HG03342 (cell line): ENCODE data around the gene ALX3.
"Not testable (repeated sequence)": the region's sequence is repeated elsewhere in the genome, so short reads cannot be mapped to it uniquely, and the experiment has no call there.

ENCODE experiments used
- ATAC-seq: cut with Tn5 transposase; IDR thresholded peaks from one replicate; pipeline ENCODE4 v1.9.1; 2021; ENCODE audit warnings: mild to moderate bottlenecking, moderate library complexity; ENCODE audit not compliant: unreplicated experiment

Gene ALX3

DNA sequence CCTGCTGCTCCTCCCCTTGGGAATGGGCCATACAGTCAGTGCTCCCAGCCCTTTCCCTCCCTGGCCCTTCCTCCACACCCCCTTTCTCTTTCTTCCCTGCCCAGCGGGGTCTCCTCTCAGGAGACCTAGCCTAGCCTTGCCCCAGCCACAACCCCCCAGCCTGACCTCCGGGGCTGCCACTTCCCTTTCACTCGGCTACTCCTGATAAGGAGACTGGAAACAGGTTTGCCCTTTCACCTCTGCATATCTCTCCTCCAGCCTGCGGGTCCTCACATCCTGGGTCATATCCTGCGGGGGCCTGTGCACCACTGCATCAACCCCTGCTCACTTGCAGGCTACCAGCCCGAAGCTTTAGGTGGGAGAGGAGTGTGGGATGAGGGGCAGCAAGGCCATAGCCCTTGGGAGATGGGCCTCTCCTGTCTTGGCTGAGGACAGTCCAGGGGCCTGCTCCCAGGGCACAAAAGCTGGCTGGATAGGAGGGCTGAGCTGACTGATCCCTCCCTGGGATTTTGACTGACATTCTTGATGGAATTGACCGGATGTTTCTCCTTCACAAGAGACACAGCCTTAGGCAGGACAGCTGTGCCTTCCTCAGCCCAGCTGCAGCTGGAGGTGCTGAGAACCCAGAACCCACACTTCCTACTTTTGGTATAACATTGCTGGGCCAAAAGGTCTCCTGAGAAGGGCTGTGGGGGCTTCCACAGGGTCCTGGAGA is 19.2 kb upstream of the ALX3 start:
- no peak for ATAC-seq

GRCh38 chr1:110088739-110089316 is 18.4 kb upstream of the ALX3 start:
- ATAC-seq, result no peak

GRCh38 chr1:110087812-110088738 is 17.6 kb upstream of the ALX3 start:
- peak; percentile 60 for ATAC-seq

DNA sequence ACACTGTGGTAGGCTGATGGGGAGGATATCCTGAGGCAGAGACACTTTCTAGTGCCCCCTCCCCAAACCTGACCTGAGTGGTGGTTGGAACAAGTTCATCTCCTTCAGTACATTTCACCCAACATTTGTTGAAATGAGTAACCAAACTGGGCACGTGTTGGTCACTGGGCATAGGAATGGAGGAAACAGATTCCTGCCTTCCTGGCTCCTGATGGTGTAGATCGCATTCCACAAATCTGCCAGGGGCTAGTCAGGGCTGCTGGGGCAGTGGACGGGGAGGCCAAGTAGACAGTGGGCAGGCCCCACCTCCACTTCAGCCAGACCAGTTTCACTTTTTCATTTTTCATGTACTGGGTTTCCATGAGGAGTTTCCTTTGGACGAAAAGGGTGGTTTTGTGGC is 16.5 kb upstream of the ALX3 start:
- no peak for ATAC-seq

- no peak for ATAC-seq
Observed at GRCh38 chr1:110085671-110086070, 15.2 kb upstream of the ALX3 start.

- no peak for ATAC-seq
Observed at GRCh38 chr1:110084227-110085078, 14.0 kb upstream of the ALX3 start.

DNA sequence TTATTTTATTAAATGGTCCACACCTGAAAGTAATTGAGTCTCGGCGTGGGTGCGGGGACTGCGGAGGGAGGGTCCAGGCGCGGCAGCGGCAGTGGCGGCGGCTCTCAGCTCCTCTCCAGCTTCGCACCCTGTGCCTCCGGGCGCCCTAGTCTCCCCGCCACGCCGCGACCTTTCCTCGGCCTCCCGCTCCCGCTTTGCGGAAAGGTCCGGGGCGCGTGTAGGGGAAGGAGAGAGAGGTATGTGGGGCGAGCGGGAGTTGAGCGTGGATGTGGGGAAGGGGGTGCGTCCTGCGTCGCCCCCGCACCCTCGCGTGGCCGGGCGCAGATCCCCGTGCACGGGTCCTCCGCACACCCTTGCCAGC is 13.4 kb upstream of the ALX3 start:
- ATAC-seq, result no peak

DNA sequence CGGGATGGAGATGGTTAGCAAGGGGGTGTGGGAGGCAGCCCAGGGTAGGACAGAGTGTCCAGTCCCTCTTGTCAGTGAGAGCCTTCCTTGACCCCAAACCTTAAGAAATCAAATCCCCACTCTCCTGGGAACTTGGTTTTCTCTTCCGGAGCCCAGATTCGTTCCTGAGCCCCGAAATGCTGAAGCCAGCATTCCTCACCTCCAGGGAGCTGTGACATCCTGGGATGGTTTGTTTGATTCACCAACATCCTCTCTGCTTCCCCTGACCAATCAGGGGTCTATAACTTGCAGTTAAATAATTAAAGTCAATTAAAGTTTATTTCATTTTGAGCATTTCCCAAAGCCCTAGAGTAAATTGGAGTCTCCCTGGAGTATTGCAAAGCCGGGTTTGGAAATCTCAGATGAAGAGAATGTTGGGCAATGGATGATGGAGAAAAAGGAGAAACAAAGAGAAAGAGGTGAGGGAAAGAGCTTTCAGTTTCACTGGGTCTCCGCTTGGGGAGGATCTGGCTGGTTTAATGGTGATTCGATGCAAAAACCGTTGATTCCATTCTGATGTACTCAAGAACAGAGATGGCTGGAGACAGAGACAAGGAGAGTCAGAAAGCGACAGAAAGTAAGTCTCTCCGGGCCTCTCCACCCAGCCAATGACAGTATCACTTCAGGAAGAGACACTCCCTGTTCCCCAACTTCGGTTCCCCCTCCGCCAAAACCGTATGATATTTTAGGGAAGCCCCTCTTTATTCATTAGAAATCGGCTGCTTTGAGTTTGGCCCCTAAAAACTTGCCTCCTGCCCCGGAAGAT is 12.8 kb upstream of the ALX3 start:
- ATAC-seq, result no peak

- ATAC-seq, result no peak
Observed at GRCh38 chr1:110082477-110082876, 12.0 kb upstream of the ALX3 start.

DNA sequence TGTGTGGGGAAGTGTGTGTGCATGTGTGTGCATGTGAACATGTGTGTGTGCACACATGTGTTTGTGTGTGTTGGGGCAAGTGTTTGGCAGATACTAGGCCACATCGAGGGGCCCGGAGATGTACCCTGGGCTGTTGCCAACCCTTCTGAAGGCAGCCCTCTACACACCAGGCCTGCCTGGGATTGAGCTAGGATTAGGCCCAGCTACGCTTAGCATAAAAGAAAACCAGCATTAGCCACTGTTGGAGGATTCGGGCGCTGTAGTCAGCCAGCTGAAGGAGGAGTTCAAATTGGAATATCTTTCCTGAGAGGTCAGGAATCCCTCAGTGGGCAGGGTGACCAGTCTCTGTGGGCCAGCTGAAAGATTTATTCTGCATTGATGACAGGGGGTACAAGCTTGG is 10.6 kb upstream of the ALX3 start:
- no peak for ATAC-seq

GRCh38 chr1:110079995-110080394 is 9.5 kb upstream of the ALX3 start:
- not testable (repeated sequence) for ATAC-seq

- ATAC-seq, result no peak
Observed at GRCh38 chr1:110076789-110077500, 6.5 kb upstream of the ALX3 start.

GRCh38 chr1:110074166-110074565 is 3.7 kb upstream of the ALX3 start:
- ATAC-seq, result no peak

GRCh38 chr1:110070282-110070669 is 196 bp downstream of the ALX3 start:
- ATAC-seq, result no peak

DNA sequence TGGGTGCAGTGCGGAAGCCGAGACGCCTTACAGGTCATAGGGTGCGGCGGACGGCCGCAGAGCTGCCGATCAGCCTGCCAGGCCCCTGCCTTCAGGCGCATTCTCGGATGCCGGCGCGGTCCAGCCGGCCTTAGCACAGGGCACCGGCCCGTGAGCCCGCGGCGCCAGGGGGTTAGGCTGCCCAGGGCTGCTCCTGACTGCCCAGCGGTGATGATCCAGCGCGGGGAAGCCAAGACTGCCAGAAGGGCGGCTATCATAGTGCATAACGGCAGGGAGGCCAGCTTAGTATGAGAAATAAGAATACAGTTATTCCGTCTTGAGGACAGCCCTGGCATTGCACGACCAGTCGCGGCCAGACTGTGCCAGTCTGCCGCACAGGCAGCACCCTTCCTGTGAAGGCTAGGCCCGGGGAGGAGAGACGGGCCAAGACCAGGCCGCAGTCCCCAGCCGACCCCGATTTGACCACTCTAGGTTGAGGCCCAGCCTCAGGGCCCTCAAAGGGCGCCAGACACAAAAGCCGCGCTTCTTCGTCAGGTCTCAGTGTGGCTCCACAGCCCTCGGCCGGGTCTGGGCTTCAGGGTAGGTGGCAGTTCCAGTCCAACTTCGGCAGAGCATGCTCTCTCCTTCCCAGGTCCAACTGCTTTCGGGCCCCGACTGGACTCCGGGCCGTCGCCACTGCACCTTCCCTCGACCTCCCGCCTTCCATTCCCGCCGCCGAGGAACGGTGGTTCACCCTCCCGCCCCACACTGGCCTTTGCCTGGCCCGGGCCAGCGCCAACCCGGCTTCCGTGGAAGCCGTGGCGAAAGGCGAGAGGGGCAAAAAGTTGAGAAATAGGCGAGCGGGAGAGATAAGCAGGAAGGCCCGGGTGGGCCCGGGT is 829 bp downstream of the ALX3 start:
- ATAC-seq, result no peak

- no peak for ATAC-seq
Observed at GRCh38 chr1:110068646-110069403, 1.6 kb downstream of the ALX3 start.

DNA sequence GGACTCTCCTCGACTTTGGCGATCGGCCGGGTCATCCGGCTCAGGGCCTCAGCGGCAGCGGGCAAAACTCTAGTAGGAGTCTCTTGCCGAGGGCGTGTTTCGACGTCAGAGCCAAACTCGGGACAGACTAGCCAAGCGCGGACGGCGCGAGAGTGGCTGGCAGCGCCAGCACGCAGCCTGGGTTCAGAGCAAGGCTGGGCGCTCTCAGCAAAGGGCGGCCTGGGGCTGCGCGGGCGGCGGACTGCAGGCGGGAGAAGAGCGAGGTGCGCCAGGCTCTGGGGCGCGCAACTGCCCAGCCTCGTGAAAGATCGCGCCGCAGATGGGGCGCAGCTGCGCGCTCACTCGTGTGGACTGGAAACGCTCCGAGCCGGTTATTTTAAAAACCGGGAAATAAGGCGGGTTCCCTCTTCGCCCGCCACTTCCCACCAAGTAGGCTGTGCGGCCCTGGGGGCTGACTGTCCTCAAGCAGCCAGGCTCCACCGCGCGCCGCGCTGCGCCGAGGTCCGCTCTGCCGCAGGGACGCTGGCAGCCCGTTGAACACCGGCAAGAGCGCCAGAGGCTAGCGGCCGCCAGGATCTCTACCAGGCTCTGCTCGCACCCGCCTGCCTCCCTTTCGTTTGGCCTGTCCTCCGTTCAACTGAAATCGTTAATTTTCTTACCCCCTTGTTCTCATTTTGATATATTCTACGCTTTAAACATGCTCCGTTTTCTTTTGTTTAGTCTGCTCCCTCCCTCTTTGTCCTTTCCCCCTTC is 2.4 kb downstream of the ALX3 start:
- ATAC-seq, result no peak
